H1 (cell line): ENCODE measurements around the gene SPSB3. TPM values are rescaled to one million over a fixed set of nuclear protein-coding genes. Genes with fewer than 3 reads are reported as not detected.

Source experiments
- CTCF ChIA-PET: fragments of 300-600 bp; sonication (Branson Sonifier 250); formaldehyde crosslinking; loops from one replicate; lab custom pipeline; 2021; ENCODE audit not compliant: partially characterized antibody; lab: Charles Lee
- POLR2A ChIA-PET: fragments of 300-600 bp; sonication (Branson Sonifier 250); formaldehyde crosslinking; loops from one replicate; lab custom pipeline; 2021; ENCODE audit warnings: inconsistent platforms; ENCODE audit not compliant: partially characterized antibody; lab: Charles Lee
- DNase-seq, 2 experiments: peaks; one replicate each; pipeline versions ENCODE4 v3.0.0 to v3.0.0-alpha.2; 2010 to 2022; ENCODE audit warnings: low spot score in 2 of 2, low read depth in 1 of 2, mixed read lengths in 1 of 2
- FAIRE-seq: peaks from 2 replicates; lab custom pipeline; 2011; peaks lifted over from hg19 to GRCh38; lab: Jason Lieb, UNC
- H2AFZ ChIP-seq: 2 replicates; pipeline ENCODE4 v1.8.1; 2012; ENCODE audit warnings: low read length, inconsistent platforms
- H2AK5ac ChIP-seq: 2 replicates; pipeline ENCODE4 v1.6.1; 2013; ENCODE audit warnings: low read depth, low read length
- H2BK120ac ChIP-seq: replicated peaks from 2 replicates; pipeline ENCODE3; 2013; ENCODE audit warnings: low read depth, low read length, inconsistent platforms
- H2BK12ac ChIP-seq: 2 replicates; pipeline ENCODE4 v1.6.1; 2013; ENCODE audit warnings: low read depth, low read length
- H2BK15ac ChIP-seq: 2 replicates; pipeline ENCODE4 v1.6.1; 2013; ENCODE audit warnings: low read length
- H2BK20ac ChIP-seq: 2 replicates; pipeline ENCODE4 v1.6.1; 2013; ENCODE audit warnings: low read length
- H2BK5ac ChIP-seq: 2 replicates; pipeline ENCODE4 v1.6.1; 2013; ENCODE audit warnings: low read depth, low read length
- H3K14ac ChIP-seq: 2 replicates; pipeline ENCODE4 v1.6.1; 2013; ENCODE audit warnings: inconsistent platforms; ENCODE audit not compliant: insufficient read length
- H3K18ac ChIP-seq: 2 replicates; pipeline ENCODE4 v1.6.1; 2013; ENCODE audit warnings: low read length; ENCODE audit errors: extremely low read depth
- H3K23ac ChIP-seq: 2 replicates; pipeline ENCODE4 v1.6.1; 2013; ENCODE audit warnings: inconsistent platforms; ENCODE audit not compliant: insufficient read length
- H3K23me2 ChIP-seq: 2 replicates; pipeline ENCODE4 v1.6.1; 2013; ENCODE audit warnings: low read depth, low read length
- H3K27ac ChIP-seq: 2 replicates; pipeline ENCODE4 v1.6.1; 2011; ENCODE audit warnings: low read depth, low read length, inconsistent platforms
- H3K27me3 ChIP-seq, 4 experiments: replicated peaks in 1 of 4; 1 replicate in 1 of 4; 2 replicates in 3 of 4; pipeline versions ENCODE4 v1.6.1 to v1.8.1; 2011 to 2013; ENCODE audit warnings: low read length in 3 of 4, mild to moderate bottlenecking in 3 of 4, inconsistent platforms in 2 of 4, mixed read lengths in 2 of 4, moderate library complexity in 1 of 4; ENCODE audit not compliant: control insufficient read depth in 3 of 4, insufficient read depth in 3 of 4; ENCODE audit errors: extremely low read depth in 1 of 4
- H3K36me3 ChIP-seq, 4 experiments: 2 replicates each; pipeline versions ENCODE4 v1.6.1 to v1.8.1; 2011 to 2013; ENCODE audit warnings: mild to moderate bottlenecking in 4 of 4, low read length in 3 of 4, moderate library complexity in 2 of 4, control low read depth in 1 of 4, inconsistent platforms in 1 of 4; ENCODE audit not compliant: insufficient read depth in 4 of 4, control insufficient read depth in 2 of 4
- H3K4ac ChIP-seq: replicated peaks from 2 replicates; pipeline ENCODE3; 2013; ENCODE audit warnings: low read length, low read depth, mixed read lengths, inconsistent platforms; ENCODE audit not compliant: insufficient read length
- H3K4me1 ChIP-seq, 4 experiments: replicated peaks in 1 of 4; 1 replicate in 1 of 4; 2 replicates in 3 of 4; pipeline versions ENCODE4 v1.6.1 to v1.8.1; 2011 to 2013; ENCODE audit warnings: low read length in 3 of 4, inconsistent platforms in 2 of 4, mixed read lengths in 1 of 4; ENCODE audit not compliant: insufficient read depth in 4 of 4, control insufficient read depth in 3 of 4
- H3K4me2 ChIP-seq, 2 experiments: 2 replicates each; pipeline versions ENCODE4 v1.6.1 to v1.8.1; 2011 to 2013; ENCODE audit warnings: low read depth in 2 of 2, low read length in 2 of 2, control low read depth in 1 of 2, inconsistent platforms in 1 of 2, mild to moderate bottlenecking in 1 of 2; ENCODE audit not compliant: insufficient read depth in 1 of 2
- H3K4me3 ChIP-seq, 4 experiments: fragments of 200-600, 300-600 bp in 1 of 4; sonication (generic), shearing (Covaris generic), sonication (Bioruptor Twin) in 1 of 4; 2 replicates each; pipeline versions ENCODE4 v1.5.1 to v1.8.1; 2011 to 2016; ENCODE audit warnings: low read length in 4 of 4, low read depth in 3 of 4, control low read depth in 2 of 4, inconsistent platforms in 2 of 4, mild to moderate bottlenecking in 2 of 4, mixed read lengths in 1 of 4, moderate library complexity in 1 of 4; ENCODE audit not compliant: insufficient read depth in 2 of 4; ENCODE audit errors: extremely low read depth in 1 of 4
- H3K56ac ChIP-seq: replicated peaks from 2 replicates; pipeline ENCODE3; 2013; ENCODE audit warnings: low read depth, mild to moderate bottlenecking, mixed read lengths, low read length, inconsistent platforms; ENCODE audit not compliant: insufficient read length
- H3K79me1 ChIP-seq: 2 replicates; pipeline ENCODE4 v1.6.1; 2013; ENCODE audit warnings: low read depth, low read length, control low read depth
- H3K79me2 ChIP-seq, 2 experiments: 2 replicates each; pipeline versions ENCODE4 v1.6.1 to v1.8.1; 2012 to 2013; ENCODE audit warnings: low read length in 2 of 2, mild to moderate bottlenecking in 2 of 2, inconsistent platforms in 1 of 2; ENCODE audit not compliant: insufficient read depth in 2 of 2, control insufficient read depth in 1 of 2
- H3K9ac ChIP-seq, 4 experiments: replicated peaks in 1 of 4; 1 replicate in 1 of 4; 2 replicates in 3 of 4; pipeline versions ENCODE4 v1.6.1 to v1.8.1; 2011 to 2013; ENCODE audit warnings: low read depth in 3 of 4, low read length in 3 of 4, control low read depth in 2 of 4, mild to moderate bottlenecking in 2 of 4, moderate library complexity in 2 of 4, inconsistent platforms in 1 of 4; ENCODE audit errors: extremely low read depth in 1 of 4
- H3K9me3 ChIP-seq, 2 experiments: 2 replicates each; pipeline versions ENCODE4 v1.6.1 to v1.8.1; 2012 to 2013; ENCODE audit warnings: mild to moderate bottlenecking in 2 of 2, moderate library complexity in 2 of 2, control low read depth in 1 of 2, inconsistent platforms in 1 of 2, low read depth in 1 of 2, low read length in 1 of 2, mixed read lengths in 1 of 2; ENCODE audit not compliant: insufficient read depth in 2 of 2
- H4K20me1 ChIP-seq, 2 experiments: replicated peaks in 1 of 2; 2 replicates each; pipeline versions ENCODE3 to v1.8.1; 2011 to 2013; ENCODE audit warnings: inconsistent platforms in 2 of 2, low read length in 2 of 2, mild to moderate bottlenecking in 1 of 2; ENCODE audit not compliant: insufficient read depth in 2 of 2, control insufficient read depth in 1 of 2
- H4K5ac ChIP-seq: 2 replicates; pipeline ENCODE4 v1.6.1; 2013; ENCODE audit warnings: low read length, low read depth, mixed read lengths, inconsistent platforms; ENCODE audit not compliant: insufficient read length
- H4K8ac ChIP-seq: 2 replicates; pipeline ENCODE4 v1.8.0; 2013; ENCODE audit warnings: mild to moderate bottlenecking, moderate library complexity, low read length, inconsistent platforms; ENCODE audit not compliant: insufficient read depth; ENCODE audit errors: extremely low read depth
- H4K91ac ChIP-seq: replicated peaks from 2 replicates; pipeline ENCODE3; 2013; ENCODE audit warnings: low read length, mixed read lengths, inconsistent platforms; ENCODE audit not compliant: insufficient read length
- BCL11A ChIP-seq, 2 experiments: IDR thresholded peaks; one replicate each; pipeline ENCODE4 v1.6.1; 2011; ENCODE audit warnings: low read depth in 2 of 2, low read length in 2 of 2, mild to moderate bottlenecking in 2 of 2
- EGR1 ChIP-seq: IDR thresholded peaks from 2 replicates; pipeline ENCODE4 v1.6.1; 2011; ENCODE audit warnings: low read depth, low read length, borderline replicate concordance
- EP300 ChIP-seq, 2 experiments: IDR thresholded peaks; 1 replicate in 1 of 2; 2 replicates in 1 of 2; pipeline ENCODE4 v1.6.1; 2011 to 2012; ENCODE audit warnings: low read depth in 2 of 2, low read length in 2 of 2, mild to moderate bottlenecking in 2 of 2, borderline replicate concordance in 1 of 2, inconsistent platforms in 1 of 2, moderate library complexity in 1 of 2
- GABPA ChIP-seq: IDR thresholded peaks from 2 replicates; pipeline ENCODE4 v1.6.1; 2011; ENCODE audit warnings: mild to moderate bottlenecking, low read length, moderate library complexity, borderline replicate concordance; ENCODE audit not compliant: insufficient read depth
- GTF2F1 ChIP-seq: IDR thresholded peaks from 2 replicates; pipeline ENCODE4 v1.6.1; 2012; ENCODE audit warnings: low read depth, low read length, improper control_type of control experiment, borderline replicate concordance
- HDAC6 ChIP-seq: IDR thresholded peaks from one replicate; pipeline ENCODE4 v1.7.1; 2012; ENCODE audit warnings: low read depth, mild to moderate bottlenecking, inconsistent platforms, low read length, moderate library complexity
- KDM1A ChIP-seq: fragments of 200-600, 300-600 bp; sonication (generic); IDR thresholded peaks from 2 replicates; pipeline ENCODE4 v1.7.1; 2016; ENCODE audit warnings: mild to moderate bottlenecking, low read length, borderline replicate concordance
- PHF8 ChIP-seq: fragments of 200-600 bp; sonication (generic); conservative IDR thresholded peaks from 2 replicates; pipeline ENCODE4 v1.7.1; 2012; ENCODE audit warnings: low read depth, mild to moderate bottlenecking, inconsistent platforms, low read length, moderate library complexity
- POLR2AphosphoS5 ChIP-seq: IDR thresholded peaks from 2 replicates; pipeline ENCODE4 v1.6.1; 2011; ENCODE audit warnings: low read depth, low read length
- RAD21 ChIP-seq, 2 experiments: IDR thresholded peaks in 1 of 2; conservative IDR thresholded peaks in 1 of 2; 2 replicates each; pipeline ENCODE4 v1.6.1; 2011; ENCODE audit warnings: low read depth in 2 of 2, low read length in 2 of 2, improper control_type of control experiment in 1 of 2, inconsistent platforms in 1 of 2, mild to moderate bottlenecking in 1 of 2, moderate library complexity in 1 of 2
- RBBP5 ChIP-seq: IDR thresholded peaks from 2 replicates; pipeline ENCODE4 v1.7.1; 2012; ENCODE audit warnings: low read depth, mild to moderate bottlenecking, inconsistent platforms, low read length, moderate library complexity, borderline replicate concordance
- SIX5 ChIP-seq: IDR thresholded peaks from 2 replicates; pipeline ENCODE4 v1.6.1; 2011; ENCODE audit warnings: mild to moderate bottlenecking, low read depth, low read length
- SP2 ChIP-seq: IDR thresholded peaks from 2 replicates; pipeline ENCODE4 v1.6.1; 2012; ENCODE audit warnings: mild to moderate bottlenecking, low read length, inconsistent platforms
- TCF12 ChIP-seq: IDR thresholded peaks from 2 replicates; pipeline ENCODE4 v1.6.1; 2011; ENCODE audit warnings: low read depth, mild to moderate bottlenecking, low read length
- WGBS, 2 experiments: shearing (Covaris generic) in 1 of 2; methylation state at CpG; one replicate each; pipeline versions ENCODE4 v1.1.6 to v1.1.7; 2013 to 2015; ENCODE audit warnings: low lambda C conversion rate in 2 of 2, mixed read lengths in 2 of 2, inconsistent platforms in 1 of 2, low coverage in 1 of 2, missing lambda C conversion rate in 1 of 2; ENCODE audit not compliant: insufficient replicate concordance in 2 of 2, insufficient coverage in 1 of 2, insufficient read length in 1 of 2; ENCODE audit errors: extremely low coverage in 1 of 2, missing lambda C conversion rate in 1 of 2; 5-methylcytosine and 5-hydroxymethylcytosine counted together
- polyA plus RNA-seq, 7 experiments: library from polyadenylated mRNA; depleted of rRNA in 3 of 7; stranded (reverse) in 5 of 7; unstranded in 2 of 7; fragments of >200 nt in 5 of 7; fragments of 200-250 nt in 2 of 7; gene quantifications; 1 replicate in 5 of 7; 2 replicates in 1 of 7; 4 replicates in 1 of 7; pipeline versions ENCODE4 v1.2.1 to v1.2.3, GENCODE V29; 2011 to 2013; ENCODE audit warnings: missing spikeins in 2 of 7, mixed read lengths in 2 of 7
- total RNA-seq: library from RNA; stranded (reverse); fragmentation: NEBNext Ultra II Directional; extraction: Animal tissue kit (Norgen Biotek cat#: 25700); gene quantifications from 2 replicates; pipeline ENCODE4 v1.2.1, GENCODE V29; 2021

The SPSB3 gene
- total and polyA plus RNA-seq, 2 of the 8 experiments (the other 6 are each of a cell fraction or from before 2014, with no cell fraction given): 22.5 to 37.8 TPM

GRCh38 chr16:1734123-1734522, 48.2 kb downstream of the SPSB3 start:
- no peaks in the 10 kb centered on the region for H3K27me3 ChIP-seq
- H3K79me1 ChIP-seq: no peaks in the 10 kb centered on the region
- H2BK15ac ChIP-seq: no peak overlapping the region
- H4K5ac ChIP-seq: no peak overlapping the region
- H2BK20ac ChIP-seq: no peak overlapping the region
- H3K9ac ChIP-seq: no peak overlapping the region
- peaks cover 45 to 48% of the 10 kb centered on the region in 2 experiments for H3K9me3 ChIP-seq
- H3K23me2 ChIP-seq: no peaks in the 10 kb centered on the region
- H2AK5ac ChIP-seq: no peak overlapping the region
- H3K4me1 ChIP-seq: no peaks in the 10 kb centered on the region
- no peak overlapping the region for H2AFZ ChIP-seq
- peaks cover 0 to 19% (median 2%) of the 10 kb centered on the region in 4 experiments; a peak in 5 of 8 replicates for H3K36me3 ChIP-seq
- FAIRE-seq (no peak), DNase-seq (no peak)
- 95% methylated on average over 22 of the region's 22 CpGs; no CpG with 5 or more reads in 1 of the 2 experiments for WGBS, 2 experiments
- H4K8ac ChIP-seq: no peak overlapping the region
- no peak overlapping the region for H3K4ac ChIP-seq
- no peak overlapping the region for H3K4me2 ChIP-seq
- no peak overlapping the region for H4K91ac ChIP-seq
- no peak overlapping the region; the same call in 1 of the 2 replicates for H2BK5ac ChIP-seq
- no peaks in the 10 kb centered on the region for H4K20me1 ChIP-seq
- no peak overlapping the region for H3K18ac ChIP-seq
- no peak overlapping the region for H3K14ac ChIP-seq
- H3K27ac ChIP-seq: no peak overlapping the region
- no peak overlapping the region for H2BK120ac ChIP-seq
- ChIA-PET CTCF (no interaction called here), POLR2A (interaction anchor here (1.5 to 2.2 kb wide), 3 partner anchors 8 to 10 kb away, joined by 4 to 7 read pairs (median 4); no protein-coding TSS in a partner anchor)
- no peaks in the 10 kb centered on the region for H3K79me2 ChIP-seq
- H3K56ac ChIP-seq: no peak overlapping the region
- no peak overlapping the region for H3K4me3 ChIP-seq
- H3K23ac ChIP-seq: no peak overlapping the region
- no peak overlapping the region for H2BK12ac ChIP-seq
- TF ChIP-seq EGR1 (no peak), PHF8 (no peak), HDAC6 (no peak), GABPA (no peak), RAD21 (IDR thresholded peaks at IDR 0.05 in 1 of 2, conservative IDR thresholded peaks at IDR 0.05 in 1 of 2; ENCODE audit: low read depth in 2 of 2, low read length in 2 of 2) (no peak), EP300 (IDR thresholded peaks at IDR 0.05; ENCODE audit: borderline replicate concordance in 1 of 2, low read depth in 2 of 2, low read length in 2 of 2) (no peak), RBBP5 (no peak), SP2 (no peak), POLR2AphosphoS5 (no peak), KDM1A (no peak), GTF2F1 (no peak), BCL11A (IDR thresholded peaks at IDR 0.05; ENCODE audit: low read depth in 2 of 2, low read length in 2 of 2) (no peak), TCF12 (no peak), SIX5 (no peak)
